Activated B cell treated with CpG ODN at 0.5 μM for 24 hours (primary cell): ENCODE measurements around the gene RNF187. TPM values are rescaled to one million over a fixed set of nuclear protein-coding genes. Genes with fewer than 3 reads are reported as not detected.

Experiments
- ATAC-seq: fragments of 200-7000 bp; cut with Tn5 transposase; one replicate; pipeline ENCODE4 v1.10.0; 2021; ENCODE audit warnings: low read depth, mild to moderate bottlenecking, moderate library complexity
- CTCF ChIA-PET: fragments of 350-600 bp; sonication (Branson Sonifier 250); formaldehyde crosslinking; loops from one replicate; lab custom pipeline; 2021; ENCODE audit warnings: antibody characterized with exemption; lab: Charles Lee
- POLR2A ChIA-PET: fragments of 350-600 bp; sonication (Branson Sonifier 250); formaldehyde crosslinking; loops from one replicate; lab custom pipeline; 2021; ENCODE audit warnings: antibody characterized with exemption; lab: Charles Lee
- DNase-seq: peaks from one replicate; pipeline ENCODE4 v3.0.0; 2022
- H3K27ac Mint-ChIP-seq: one replicate; pipeline ENCODE4 v1.8.0; 2020; ENCODE audit warnings: mixed read lengths
- H3K27me3 Mint-ChIP-seq: one replicate; pipeline ENCODE4 v1.8.0; 2021; ENCODE audit warnings: mixed read lengths
- H3K36me3 Mint-ChIP-seq: one replicate; pipeline ENCODE4 v1.8.0; 2021; ENCODE audit warnings: low read depth, mixed read lengths
- H3K4me1 Mint-ChIP-seq: one replicate; pipeline ENCODE4 v1.8.0; 2021; ENCODE audit warnings: mixed read lengths
- H3K4me3 Mint-ChIP-seq: one replicate; pipeline ENCODE4 v1.8.0; 2020; ENCODE audit warnings: mild to moderate bottlenecking, mixed read lengths
- H3K9me3 Mint-ChIP-seq: one replicate; pipeline ENCODE4 v1.8.0; 2020; ENCODE audit warnings: mixed read lengths
- intact Hi-C: fragments of 100-400 bp; cut with micrococcal nuclease; formaldehyde crosslinking; loops from one replicate; pipeline ENCODE4 v1.15.1; 2024
- total RNA-seq: library from RNA; stranded (reverse); gene quantifications from 2 replicates; pipeline ENCODE4 v1.2.3, GENCODE V29; 2022
- TF ChIP-seq, protein P1 (sequence below): fragments of 200-600 bp; IDR thresholded peaks from one replicate; pipeline ENCODE4 v1.8.0; 2022; ENCODE audit warnings: antibody characterized with exemption, mild to moderate bottlenecking

RNF187 gene
- total RNA-seq, 1 donor from 2014 or later: 64.0 TPM

DNA sequence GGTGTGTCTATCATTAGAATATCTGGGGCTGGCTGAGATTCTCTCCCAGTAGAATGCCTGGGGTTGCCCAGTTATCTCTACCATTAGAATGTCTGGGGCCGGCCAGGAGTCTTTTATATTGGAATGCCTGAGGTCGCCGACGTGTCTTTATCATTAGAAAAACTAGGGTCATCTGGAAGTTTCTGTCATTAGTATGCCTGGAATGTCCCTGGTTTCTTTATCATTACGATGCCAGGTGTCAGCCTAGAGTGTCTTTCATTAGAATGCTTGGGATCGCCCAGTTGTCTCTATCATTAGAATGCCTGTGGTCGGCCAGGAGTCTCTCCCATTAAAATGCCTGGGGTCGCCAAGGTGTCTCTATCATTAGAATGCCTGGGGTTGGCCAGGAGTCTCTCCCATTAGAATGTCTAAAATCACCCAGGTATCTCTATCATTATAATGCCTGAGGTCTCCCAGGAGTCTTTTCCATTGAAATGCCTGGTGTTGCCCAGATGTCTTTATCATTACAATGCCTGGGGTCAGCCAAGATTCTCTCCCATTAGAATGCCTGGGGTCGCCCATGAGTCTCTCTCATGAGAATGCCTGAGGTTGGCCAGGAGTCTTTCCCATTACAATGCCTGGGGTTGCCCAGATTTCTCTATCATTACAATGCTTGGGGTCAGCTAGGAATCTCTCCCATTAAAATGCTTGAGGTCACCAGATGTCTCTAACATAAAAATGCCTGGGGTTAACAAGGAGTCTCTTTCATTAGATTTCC, 53.2 kb downstream of the RNF187 start:
- H3K4me1 Mint-ChIP-seq: no peaks in the 10 kb centered on the region
- H3K4me3 Mint-ChIP-seq: no peak overlapping the region
- TF ChIP-seq, protein P1, sequence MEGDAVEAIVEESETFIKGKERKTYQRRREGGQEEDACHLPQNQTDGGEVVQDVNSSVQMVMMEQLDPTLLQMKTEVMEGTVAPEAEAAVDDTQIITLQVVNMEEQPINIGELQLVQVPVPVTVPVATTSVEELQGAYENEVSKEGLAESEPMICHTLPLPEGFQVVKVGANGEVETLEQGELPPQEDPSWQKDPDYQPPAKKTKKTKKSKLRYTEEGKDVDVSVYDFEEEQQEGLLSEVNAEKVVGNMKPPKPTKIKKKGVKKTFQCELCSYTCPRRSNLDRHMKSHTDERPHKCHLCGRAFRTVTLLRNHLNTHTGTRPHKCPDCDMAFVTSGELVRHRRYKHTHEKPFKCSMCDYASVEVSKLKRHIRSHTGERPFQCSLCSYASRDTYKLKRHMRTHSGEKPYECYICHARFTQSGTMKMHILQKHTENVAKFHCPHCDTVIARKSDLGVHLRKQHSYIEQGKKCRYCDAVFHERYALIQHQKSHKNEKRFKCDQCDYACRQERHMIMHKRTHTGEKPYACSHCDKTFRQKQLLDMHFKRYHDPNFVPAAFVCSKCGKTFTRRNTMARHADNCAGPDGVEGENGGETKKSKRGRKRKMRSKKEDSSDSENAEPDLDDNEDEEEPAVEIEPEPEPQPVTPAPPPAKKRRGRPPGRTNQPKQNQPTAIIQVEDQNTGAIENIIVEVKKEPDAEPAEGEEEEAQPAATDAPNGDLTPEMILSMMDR: no peak
- no peak overlapping the region for H3K27ac Mint-ChIP-seq
- H3K9me3 Mint-ChIP-seq: peaks cover 21% of the 10 kb centered on the region
- CTCF ChIA-PET: no interaction called here
- H3K36me3 Mint-ChIP-seq: no peaks in the 10 kb centered on the region
- intact Hi-C loops: no loop called here
- no peak for DNase-seq
- H3K27me3 Mint-ChIP-seq: peaks cover 22% of the 10 kb centered on the region
- POLR2A ChIA-PET: no interaction called here
- no peak for ATAC-seq

DNA sequence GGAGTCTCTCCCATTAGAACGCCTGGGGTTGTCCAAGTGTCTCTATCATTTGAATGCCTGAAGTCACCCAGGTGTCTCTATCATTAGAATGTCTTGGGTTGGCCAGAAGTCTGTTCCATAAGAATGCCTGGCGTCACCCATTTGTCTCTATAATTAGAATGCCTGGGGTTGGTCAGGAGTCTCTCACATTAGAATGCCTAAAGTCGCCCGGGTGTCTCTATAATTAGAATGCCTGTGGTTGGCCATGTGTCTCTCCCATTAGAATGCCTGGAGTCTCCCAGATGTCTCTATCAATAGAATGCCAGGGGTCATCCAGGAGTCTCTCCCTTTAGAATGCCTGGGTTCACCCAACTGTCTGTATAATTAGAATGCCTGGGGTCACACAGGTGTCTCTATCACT, 54.5 kb downstream of the RNF187 start:
- intact Hi-C loops: no loop called here
- H3K27me3 Mint-ChIP-seq: peaks cover 17% of the 10 kb centered on the region
- H3K4me1 Mint-ChIP-seq: no peaks in the 10 kb centered on the region
- no peak overlapping the region for H3K4me3 Mint-ChIP-seq
- H3K9me3 Mint-ChIP-seq: peaks cover 12% of the 10 kb centered on the region
- POLR2A ChIA-PET: no interaction called here
- H3K36me3 Mint-ChIP-seq: no peaks in the 10 kb centered on the region
- TF ChIP-seq, protein P1: no peak
- CTCF ChIA-PET: no interaction called here
- no peak for DNase-seq
- H3K27ac Mint-ChIP-seq: no peak overlapping the region
- ATAC-seq: no peak

DNA sequence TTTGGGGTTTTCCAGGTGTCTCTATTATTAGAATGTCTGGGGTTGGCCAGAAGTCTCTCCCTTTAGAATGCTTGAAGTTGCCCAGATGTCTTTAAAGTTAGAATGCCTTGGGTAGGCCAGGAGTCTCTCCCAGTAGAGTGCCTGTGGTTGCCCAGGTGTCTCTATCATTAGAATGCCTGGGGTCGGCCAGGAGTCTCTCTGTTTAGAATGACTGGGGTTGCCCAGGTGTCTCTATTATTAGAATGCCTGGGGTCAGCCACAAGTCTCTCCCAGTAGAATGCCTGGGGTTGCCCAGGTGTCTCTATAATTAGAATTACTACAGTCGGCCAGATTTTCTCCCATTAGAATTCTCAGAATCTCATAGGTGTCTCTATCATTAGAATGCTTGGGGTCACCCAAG, 55.2 kb downstream of the RNF187 start:
- Mint-ChIP-seq H3K27me3 (peaks cover 17% of the 10 kb centered on the region), H3K27ac (no peak overlapping the region), H3K9me3 (peaks cover 8% of the 10 kb centered on the region), H3K4me1 (no peaks in the 10 kb centered on the region), H3K36me3 (no peaks in the 10 kb centered on the region), H3K4me3 (no peak overlapping the region)
- POLR2A ChIA-PET: no interaction called here
- intact Hi-C loops: no loop called here
- CTCF ChIA-PET: no interaction called here
- no peak for ATAC-seq
- TF ChIP-seq, protein P1: no peak
- no peak for DNase-seq

DNA sequence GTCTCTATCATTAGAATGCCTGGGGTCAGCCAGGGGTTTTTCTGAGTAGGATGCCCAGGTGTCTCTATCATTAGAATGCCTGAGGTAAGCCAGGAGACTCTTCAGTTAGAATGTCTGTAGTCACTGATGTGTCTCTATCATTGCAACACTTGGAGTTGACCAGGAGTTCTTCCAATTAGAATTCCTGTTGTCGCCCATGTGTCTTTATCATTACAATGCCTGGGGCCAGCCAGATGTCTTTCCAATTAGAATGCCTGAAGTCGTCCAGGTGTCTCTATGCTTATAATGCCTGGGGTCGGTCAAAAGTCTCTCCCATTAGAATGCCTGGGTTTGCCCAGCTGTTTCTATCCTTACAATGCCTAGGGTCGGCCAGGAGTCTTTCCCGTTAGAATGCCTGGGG, 55.8 kb downstream of the RNF187 start:
- intact Hi-C loops: no loop called here
- H3K4me1 Mint-ChIP-seq: no peaks in the 10 kb centered on the region
- POLR2A ChIA-PET: no interaction called here
- H3K4me3 Mint-ChIP-seq: no peak overlapping the region
- no peak for ATAC-seq
- peaks cover 7% of the 10 kb centered on the region for H3K9me3 Mint-ChIP-seq
- peaks cover 17% of the 10 kb centered on the region for H3K27me3 Mint-ChIP-seq
- CTCF ChIA-PET: no interaction called here
- no peak overlapping the region for H3K27ac Mint-ChIP-seq
- no peaks in the 10 kb centered on the region for H3K36me3 Mint-ChIP-seq
- no peak for DNase-seq
- TF ChIP-seq, protein P1: no peak

DNA sequence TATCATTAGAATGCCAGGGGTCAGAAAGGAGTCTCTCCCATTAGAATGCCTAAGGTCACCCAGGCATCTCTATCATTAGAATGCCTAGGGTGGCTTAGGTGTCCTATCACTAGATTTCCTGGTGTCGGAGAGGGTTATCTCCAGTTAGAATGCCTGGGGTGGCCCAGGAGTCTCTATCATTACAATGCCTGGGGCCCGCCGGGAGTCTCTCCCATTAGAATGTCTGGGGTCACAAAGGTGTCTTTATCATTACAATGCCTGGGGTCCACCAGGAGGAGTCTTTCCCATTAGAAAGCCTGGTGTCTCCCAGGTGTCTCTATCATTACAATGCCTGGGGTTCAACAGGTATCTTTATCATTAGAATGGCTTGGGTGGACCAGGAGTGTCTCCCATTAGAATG, 56.2 kb downstream of the RNF187 start:
- CTCF ChIA-PET: no interaction called here
- H3K27me3 Mint-ChIP-seq: peaks cover 13% of the 10 kb centered on the region
- intact Hi-C loops: no loop called here
- no peak overlapping the region for H3K4me3 Mint-ChIP-seq
- no peaks in the 10 kb centered on the region for H3K36me3 Mint-ChIP-seq
- no peaks in the 10 kb centered on the region for H3K4me1 Mint-ChIP-seq
- no peak overlapping the region for H3K27ac Mint-ChIP-seq
- POLR2A ChIA-PET: no interaction called here
- peaks cover 3% of the 10 kb centered on the region for H3K9me3 Mint-ChIP-seq
- TF ChIP-seq, protein P1: no peak
- no peak for DNase-seq
- no peak for ATAC-seq
